OCI-LY7 (cell line): ENCODE data around the gene MTUS2. TPM values are rescaled to one million over a fixed set of nuclear protein-coding genes. Genes with fewer than 3 reads are reported as not detected.
A peak's percentile ranks its signal among the peaks of the same experiment; 100 is the strongest.

Experiments used
- BruUV-seq: library from RNA; stranded (reverse); fragments of 400-500 nt; replicated peaks from 2 replicates; lab custom pipeline; 2021; lab: Mats Ljungman, UMichigan
- CTCF ChIA-PET: fragments of 300-600 bp; sonication (Branson Sonifier 250); formaldehyde crosslinking; loops from one replicate; lab custom pipeline; 2022; ENCODE audit warnings: antibody characterized with exemption; ENCODE audit not compliant: unreplicated experiment; lab: Charles Lee
- POLR2A ChIA-PET: fragments of 300-600 bp; sonication (Branson Sonifier 250); formaldehyde crosslinking; loops from one replicate; lab custom pipeline; 2022; ENCODE audit warnings: antibody characterized with exemption; lab: Charles Lee
- DNase-seq: peaks from one replicate; pipeline ENCODE4 v3.0.0-alpha.2; 2015; ENCODE audit warnings: low spot score
- H2AFZ ChIP-seq: fragments of 200-600 bp; sonication (generic), shearing (Covaris generic); 2 replicates; pipeline ENCODE4 v1.6.1; 2014; ENCODE audit warnings: mild to moderate bottlenecking, antibody characterized with exemption, low read length, moderate library complexity
- H3K27ac ChIP-seq: fragments of 200-600 bp; sonication (generic); 2 replicates; pipeline ENCODE4 v1.5.1; 2014; ENCODE audit warnings: mixed run types, low read depth, mild to moderate bottlenecking, moderate library complexity, low read length, inconsistent platforms; ENCODE audit not compliant: poor library complexity, severe bottlenecking
- H3K36me3 ChIP-seq: fragments of 200-600 bp; sonication (generic); 2 replicates; pipeline ENCODE4 v1.6.1; 2014; ENCODE audit warnings: mild to moderate bottlenecking, antibody characterized with exemption, low read length, moderate library complexity, mixed read lengths; ENCODE audit not compliant: insufficient read depth
- H3K4me1 ChIP-seq: fragments of 200-600 bp; sonication (generic); 2 replicates; pipeline ENCODE4 v1.5.1; 2014; ENCODE audit warnings: mild to moderate bottlenecking, low read length; ENCODE audit not compliant: insufficient read depth, poor library complexity, severe bottlenecking
- H3K4me2 ChIP-seq: fragments of 200-600 bp; sonication (generic); 2 replicates; pipeline ENCODE4 v1.6.1; 2014; ENCODE audit warnings: mild to moderate bottlenecking, low read length
- H3K4me3 ChIP-seq: fragments of 200-600 bp; sonication (generic); 2 replicates; pipeline ENCODE4 v1.5.1; 2014; ENCODE audit warnings: mild to moderate bottlenecking, low read depth, low read length; ENCODE audit not compliant: poor library complexity, severe bottlenecking
- H3K79me2 ChIP-seq: fragments of 200-600 bp; sonication (generic); 2 replicates; pipeline ENCODE4 v1.6.1; 2016; ENCODE audit warnings: low read depth, mild to moderate bottlenecking, low read length, moderate library complexity, mixed read lengths; ENCODE audit not compliant: insufficient read depth
- H3K9me2 ChIP-seq: fragments of 200-600 bp; sonication (generic); 2 replicates; pipeline ENCODE4 v1.6.1; 2016; ENCODE audit warnings: mild to moderate bottlenecking, low read length, mixed read lengths; ENCODE audit not compliant: insufficient read depth
- H3K9me3 ChIP-seq: fragments of 200-600 bp; sonication (generic); 2 replicates; pipeline ENCODE4 v1.6.1; 2014; ENCODE audit warnings: mild to moderate bottlenecking, mixed run types, low read length, mixed read lengths
- H4K20me1 ChIP-seq: fragments of 200-600 bp; sonication (generic); 2 replicates; pipeline ENCODE4 v1.6.1; 2014; ENCODE audit warnings: mild to moderate bottlenecking, antibody characterized with exemption, low read length, moderate library complexity, mixed read lengths; ENCODE audit not compliant: insufficient read depth
- CTCF ChIP-seq: fragments of 200-600 bp; sonication (generic); conservative IDR thresholded peaks from 2 replicates; pipeline ENCODE4 v1.5.1; 2014; ENCODE audit warnings: mild to moderate bottlenecking, antibody characterized with exemption, low read length, moderate library complexity, mixed read lengths
- EZH2phosphoT487 ChIP-seq: fragments of 200-600 bp; sonication (generic); IDR thresholded peaks from 2 replicates; pipeline ENCODE4 v1.6.1; 2018; ENCODE audit warnings: low read depth, borderline replicate concordance, mild to moderate bottlenecking, mixed run types, antibody characterized with exemption, low read length, moderate library complexity, mixed read lengths
- intact Hi-C: fragments of 100-400 bp; cut with micrococcal nuclease; formaldehyde crosslinking; loops from one replicate; pipeline ENCODE4 v1.10.0; 2022; ENCODE audit not compliant: unreplicated experiment
- total RNA-seq, 2 experiments: library from RNA; depleted of rRNA in 1 of 2; stranded (reverse); fragments of >200 nt in 1 of 2; shearing (Covaris generic) in 1 of 2; gene quantifications; 2 replicates each; pipeline ENCODE4 v1.2.3, GENCODE V29; 2014 to 2022

The MTUS2 gene
- total RNA-seq, 2 experiments from 2014 or later: 0.16 to 9.8 TPM

GRCh38 chr13:29429286-29429900 lies 609.3 kb downstream of the MTUS2 start:
- ChIA-PET CTCF (no interaction called here), POLR2A (interaction anchor here (2.2 kb wide), 1 partner anchor 19 kb away, joined by 6 read pairs; no protein-coding TSS in a partner anchor)
- BruUV-seq: no TSS peak

GRCh38 chr13:29434217-29434945 lies 614.2 kb downstream of the MTUS2 start:
- POLR2A ChIA-PET: interaction anchor here (0.6 to 4.2 kb wide), 14 partner anchors 9 to 1655 kb away, joined by 3 to 33 read pairs (median 6); no protein-coding TSS in a partner anchor

More at GRCh38 chr13:29429286-29429900, 609.3 kb downstream of the MTUS2 start:
- no peaks in the 10 kb centered on the region for H3K79me2 ChIP-seq
- H3K9me3 ChIP-seq: no peaks in the 10 kb centered on the region
- peak overlapping the region; percentile 21; the same call in 1 of the 2 replicates for H2AFZ ChIP-seq
- H3K9me2 ChIP-seq: no peaks in the 10 kb centered on the region
- peaks cover 31% of the 10 kb centered on the region for H3K4me1 ChIP-seq
- no peak overlapping the region for H3K27ac ChIP-seq
- no peak for TF ChIP-seq CTCF
- TF ChIP-seq EZH2phosphoT487: no peak
- no peak for DNase-seq
- no peaks in the 10 kb centered on the region for H3K36me3 ChIP-seq
- intact Hi-C loops: no loop called here
- peak overlapping the region; percentile 52 for H3K4me2 ChIP-seq
- H4K20me1 ChIP-seq: no peaks in the 10 kb centered on the region
- H3K4me3 ChIP-seq: peak overlapping the region; percentile 54

More at GRCh38 chr13:29434217-29434945, 614.2 kb downstream of the MTUS2 start:
- H2AFZ ChIP-seq: peak overlapping the region; percentile 71; the same call in 1 of the 2 replicates
- H3K9me3 ChIP-seq: no peaks in the 10 kb centered on the region
- no peaks in the 10 kb centered on the region for H3K36me3 ChIP-seq
- no TSS peak for BruUV-seq
- H3K4me2 ChIP-seq: peak overlapping the region; percentile 69
- TF ChIP-seq EZH2phosphoT487 (no peak), CTCF (no peak)
- peak overlapping the region; percentile 95 for H3K27ac ChIP-seq
- peak; percentile 92 for DNase-seq
- H3K4me3 ChIP-seq: peak overlapping the region; percentile 25
- H3K9me2 ChIP-seq: no peaks in the 10 kb centered on the region
- no peaks in the 10 kb centered on the region for H4K20me1 ChIP-seq
- peaks cover 56% of the 10 kb centered on the region for H3K4me1 ChIP-seq
- intact Hi-C loops: loop anchor here (1.0 to 10.0 kb wide), 2 partner anchors 37 to 1180 kb away; partner anchors contain the start of gene USPL1
- CTCF ChIA-PET: interaction anchor here (0.6 to 1.2 kb wide), 3 partner anchors 9 to 66 kb away, joined by 3 to 4 read pairs (median 4); no protein-coding TSS in a partner anchor
- H3K79me2 ChIP-seq: no peaks in the 10 kb centered on the region
